RWPE2 (cell line): Measurements from ENCODE around the gene MAN1A2.

Source experiments
- ATAC-seq: fragments of 200-7000 bp; cut with Tn5 transposase; 3 replicates; pipeline ENCODE4 v1.9.1; 2021; ENCODE audit warnings: low read depth
- DNase-seq: peaks from one replicate; pipeline ENCODE4 v3.0.0-alpha.2; 2020; ENCODE audit warnings: low spot score
- H3K27ac ChIP-seq: fragments of 450-650 bp; 2 replicates; pipeline ENCODE4 v1.5.1; 2017; ENCODE audit warnings: mild to moderate bottlenecking; ENCODE audit not compliant: poor library complexity, severe bottlenecking
- H3K27me3 ChIP-seq: fragments of 250-450 bp; sonication (Bioruptor Pico); 2 replicates; pipeline ENCODE4 v1.5.1; 2021; ENCODE audit warnings: mild to moderate bottlenecking, moderate library complexity; ENCODE audit not compliant: insufficient read depth, poor library complexity, severe bottlenecking
- H3K36me3 ChIP-seq: fragments of 250-450 bp; sonication (Bioruptor Pico); 2 replicates; pipeline ENCODE4 v1.5.1; 2020; ENCODE audit warnings: low read depth, mild to moderate bottlenecking, moderate library complexity
- H3K4me1 ChIP-seq: fragments of 250-450 bp; sonication (Bioruptor Pico); 2 replicates; pipeline ENCODE4 v1.5.1; 2021; ENCODE audit warnings: mild to moderate bottlenecking, moderate library complexity; ENCODE audit not compliant: insufficient read depth, poor library complexity, severe bottlenecking
- H3K4me3 ChIP-seq: fragments of 250-450 bp; sonication (Bioruptor Pico); 2 replicates; pipeline ENCODE4 v1.5.1; 2021; ENCODE audit warnings: mild to moderate bottlenecking, moderate library complexity; ENCODE audit not compliant: severe bottlenecking
- H3K9me3 ChIP-seq: fragments of 250-450 bp; sonication (Bioruptor Pico); 2 replicates; pipeline ENCODE4 v1.5.1; 2021; ENCODE audit warnings: mild to moderate bottlenecking, moderate library complexity; ENCODE audit not compliant: severe bottlenecking
- CTCF ChIP-seq: fragments of 450-650 bp; IDR thresholded peaks from one replicate; pipeline ENCODE4 v1.5.1; 2017; ENCODE audit warnings: mild to moderate bottlenecking, moderate library complexity; ENCODE audit not compliant: poor library complexity, severe bottlenecking

Gene MAN1A2

GRCh38 chr1:117396074-117396473 is 28.8 kb downstream of the MAN1A2 start:
- H3K4me3 ChIP-seq: no peak overlapping the region
- H3K9me3 ChIP-seq: no peaks in the 10 kb centered on the region
- H3K27ac ChIP-seq: no peak overlapping the region
- no peaks in the 10 kb centered on the region for H3K27me3 ChIP-seq
- H3K4me1 ChIP-seq: no peaks in the 10 kb centered on the region
- H3K36me3 ChIP-seq: no peaks in the 10 kb centered on the region
- no peak for TF ChIP-seq CTCF
- no peak for DNase-seq
- ATAC-seq: no peak

- ATAC-seq (no peak), DNase-seq (no peak)
- H3K36me3 ChIP-seq: no peaks in the 10 kb centered on the region
- no peaks in the 10 kb centered on the region for H3K4me1 ChIP-seq
- H3K9me3 ChIP-seq: no peaks in the 10 kb centered on the region
- TF ChIP-seq CTCF: no peak
- H3K27ac ChIP-seq: no peak overlapping the region
- H3K27me3 ChIP-seq: no peaks in the 10 kb centered on the region
- H3K4me3 ChIP-seq: no peak overlapping the region
Measured at GRCh38 chr1:117396636-117397035, 29.4 kb downstream of the MAN1A2 start.

DNA sequence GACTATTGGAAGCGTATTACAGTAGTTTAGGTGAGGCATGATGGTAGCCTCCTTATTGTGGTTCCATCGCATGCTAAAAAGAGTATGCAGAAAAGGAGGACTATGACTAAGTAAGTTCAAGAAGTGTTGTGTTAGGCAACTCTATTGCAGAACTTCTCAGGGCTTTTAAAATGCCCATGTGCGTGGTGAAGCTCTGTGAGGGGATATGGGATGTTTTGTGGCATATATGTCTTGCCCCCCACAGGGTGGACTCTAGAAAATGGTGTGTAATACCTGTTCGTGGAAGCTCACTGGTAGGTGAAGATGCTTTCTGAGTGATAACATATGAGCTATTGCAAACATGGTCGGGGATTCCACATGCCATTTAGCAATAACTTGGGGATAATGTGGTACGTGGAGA is 31.7 kb downstream of the MAN1A2 start:
- no peak for ATAC-seq
- Histone ChIP-seq H3K36me3 (peaks cover 5% of the 10 kb centered on the region; the same call in 1 of the 2 replicates), H3K4me3 (no peak overlapping the region), H3K27me3 (no peaks in the 10 kb centered on the region), H3K27ac (no peak overlapping the region), H3K9me3 (no peaks in the 10 kb centered on the region), H3K4me1 (no peaks in the 10 kb centered on the region)
- no peak for DNase-seq
- no peak for TF ChIP-seq CTCF

GRCh38 chr1:117401761-117402160 is 34.5 kb downstream of the MAN1A2 start:
- Histone ChIP-seq H3K4me1 (no peaks in the 10 kb centered on the region), H3K27ac (no peak overlapping the region), H3K27me3 (no peaks in the 10 kb centered on the region), H3K4me3 (no peak overlapping the region), H3K36me3 (peaks cover 5% of the 10 kb centered on the region), H3K9me3 (no peaks in the 10 kb centered on the region)
- TF ChIP-seq CTCF: no peak
- DNase-seq (no peak), ATAC-seq (no peak)

GRCh38 chr1:117403597-117403996 is 36.3 kb downstream of the MAN1A2 start:
- no peak for TF ChIP-seq CTCF
- Histone ChIP-seq H3K9me3 (no peaks in the 10 kb centered on the region), H3K27me3 (no peaks in the 10 kb centered on the region), H3K4me1 (no peaks in the 10 kb centered on the region), H3K36me3 (peaks cover 12% of the 10 kb centered on the region), H3K27ac (no peak overlapping the region), H3K4me3 (no peak overlapping the region)
- ATAC-seq (no peak), DNase-seq (no peak)
